ENCODE measurements around the gene APOC3. TPM values are rescaled to one million over a fixed set of nuclear protein-coding genes. Genes with fewer than 3 reads are reported as not detected.

APOC3 gene
- total RNA-seq, 1 experiment from 2014 or later = 3.5 TPM

- H3K27me3 ChIP-seq (ENCODE audit: insufficient read depth, low read length) = no peaks in the 10 kb centered on the region
- no peaks in the 10 kb centered on the region for H3K79me2 ChIP-seq (ENCODE audit: insufficient read depth, low read length)
- TF ChIP-seq ZNF274 (IDR thresholded peaks at IDR 0.05; ENCODE audit: low read depth, low read length) (no peak), EZH2phosphoT487 (IDR thresholded peaks at IDR 0.05; ENCODE audit: borderline replicate concordance) (no peak), ZFX (IDR thresholded peaks at IDR 0.05) (no peak), FOSL1 (IDR thresholded peaks at IDR 0.05; ENCODE audit: low read depth) (no peak), POLR2A (IDR thresholded peaks at IDR 0.05; ENCODE audit: borderline replicate concordance, extremely low read depth, insufficient read depth, insufficient read length) (no peak), EZH2 (IDR thresholded peaks at IDR 0.05) (no peak), SIN3A (IDR thresholded peaks at IDR 0.05; ENCODE audit: low read depth) (no peak), REST (IDR thresholded peaks at IDR 0.05; ENCODE audit: low read depth) (no peak), CBX3 (IDR thresholded peaks at IDR 0.05; ENCODE audit: low read depth) (no peak), SP1 (IDR thresholded peaks at IDR 0.05; ENCODE audit: low read depth) (no peak), ATF3 (IDR thresholded peaks at IDR 0.05) (no peak), JUND (IDR thresholded peaks at IDR 0.05) (no peak), RAD21 (IDR thresholded peaks at IDR 0.05; ENCODE audit: low read depth) (no peak), ZBTB33 (IDR thresholded peaks at IDR 0.05; ENCODE audit: extremely low read depth, insufficient replicate concordance, low read length) (no peak), CEBPB (IDR thresholded peaks at IDR 0.05; ENCODE audit: low read depth) (no peak), YY1 (IDR thresholded peaks at IDR 0.05; ENCODE audit: extremely low read depth, insufficient replicate concordance, low read depth, low read length) (no peak), EGR1 (IDR thresholded peaks at IDR 0.05; ENCODE audit: low read depth) (no peak), ELF1 (IDR thresholded peaks at IDR 0.05; ENCODE audit: borderline replicate concordance, low read depth) (no peak), SRF (IDR thresholded peaks at IDR 0.05; ENCODE audit: low read depth) (no peak)
- TF ChIP-seq, protein P1, sequence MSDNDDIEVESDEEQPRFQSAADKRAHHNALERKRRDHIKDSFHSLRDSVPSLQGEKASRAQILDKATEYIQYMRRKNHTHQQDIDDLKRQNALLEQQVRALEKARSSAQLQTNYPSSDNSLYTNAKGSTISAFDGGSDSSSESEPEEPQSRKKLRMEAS (IDR thresholded peaks at IDR 0.05) = no peak
- BruUV-seq (replicated peaks) = no TSS peak
- no peaks in the 10 kb centered on the region for H4K20me1 ChIP-seq (ENCODE audit: insufficient read depth)
- no peak for DNase-seq (ENCODE audit: low read depth, low spot score)
- H3K4me3 ChIP-seq (replicated peaks in 1 of 2; ENCODE audit: low read depth in 1 of 2, low read length in 2 of 2) = no peak overlapping the region
- H3K9ac ChIP-seq (ENCODE audit: low read length) = no peak overlapping the region
- no peaks in the 10 kb centered on the region for H3K9me3 ChIP-seq (ENCODE audit: control insufficient read depth in 1 of 2, insufficient read depth in 1 of 2, low read depth in 1 of 2, low read length in 2 of 2)
- no peak overlapping the region for H3K27ac ChIP-seq (ENCODE audit: low read depth, low read length)
- ChIA-PET POLR2A (no interaction called here), CTCF (no interaction called here), RAD21 (ENCODE audit: low non-redundant PET in 1 of 2, low total read pairs in 2 of 2, uncharacterized antibody in 2 of 2, unreplicated experiment in 2 of 2) (no interaction called here)
- intact Hi-C loops (cut with micrococcal nuclease) = no loop called here
- no peaks in the 10 kb centered on the region for H3K9me2 ChIP-seq (ENCODE audit: insufficient read depth)
- no peaks in the 10 kb centered on the region; a peak in 1 of 4 replicates for H3K36me3 ChIP-seq (ENCODE audit: control insufficient read depth in 1 of 2, insufficient read depth in 2 of 2, low read length in 2 of 2)
- peaks cover 0 to 21% of the 10 kb centered on the region in 2 experiments; a peak in 2 of 4 replicates for H3K4me1 ChIP-seq (ENCODE audit: control insufficient read depth in 1 of 2, insufficient read depth in 2 of 2, low read length in 2 of 2)
- H3K4me2 ChIP-seq (ENCODE audit: low read length) = no peak overlapping the region
- no peak for ATAC-seq
- H2AFZ ChIP-seq (ENCODE audit: low read depth, low read length, poor library complexity, severe bottlenecking) = no peak overlapping the region
These were observed 27.6 kb downstream of the APOC3 start for GRCh38 chr11:116857316-116857715.

Measured in HCT116 (cell line).